Measurements from ENCODE around the gene TRIM14.

GRCh38 chr9:98140503-98140902 lies 21.5 kb upstream of the TRIM14 start:
- TF ChIP-seq ZNF232 (CRISPR knock-in tag; IDR thresholded peaks at IDR 0.05) (no peak), ELF4 (CRISPR knock-in tag; IDR thresholded peaks at IDR 0.05; ENCODE audit: low read depth) (no peak), ATF3 (CRISPR knock-in tag; conservative IDR thresholded peaks at IDR 0.05) (no peak), ZNF138 (CRISPR knock-in tag; conservative IDR thresholded peaks at IDR 0.05) (no peak), CTCF (IDR thresholded peaks at IDR 0.05) (no peak), ZNF671 (CRISPR knock-in tag; IDR thresholded peaks at IDR 0.05) (no peak)

Measured in WTC11 (cell line).